ENCODE results near the gene METTL25.
"Not testable (repeated sequence)": the region's sequence is repeated elsewhere in the genome, so short reads cannot be mapped to it uniquely, and the experiment has no call there.

Gene METTL25, protein sequence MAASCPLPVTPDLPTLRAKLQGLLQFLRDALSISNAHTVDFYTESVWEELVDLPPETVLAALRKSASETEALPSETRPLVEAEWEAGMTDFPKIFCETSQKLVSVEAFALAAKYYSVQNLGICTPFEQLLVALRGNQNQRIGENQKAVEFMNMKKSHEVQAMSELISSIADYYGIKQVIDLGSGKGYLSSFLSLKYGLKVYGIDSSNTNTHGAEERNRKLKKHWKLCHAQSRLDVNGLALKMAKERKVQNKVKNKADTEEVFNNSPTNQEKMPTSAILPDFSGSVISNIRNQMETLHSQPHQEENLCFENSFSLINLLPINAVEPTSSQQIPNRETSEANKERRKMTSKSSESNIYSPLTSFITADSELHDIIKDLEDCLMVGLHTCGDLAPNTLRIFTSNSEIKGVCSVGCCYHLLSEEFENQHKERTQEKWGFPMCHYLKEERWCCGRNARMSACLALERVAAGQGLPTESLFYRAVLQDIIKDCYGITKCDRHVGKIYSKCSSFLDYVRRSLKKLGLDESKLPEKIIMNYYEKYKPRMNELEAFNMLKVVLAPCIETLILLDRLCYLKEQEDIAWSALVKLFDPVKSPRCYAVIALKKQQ

GRCh38 chr12:82358200-82359114 is at the start of gene METTL25, which contains the start of gene CCDC59:
Gene METTL25, plus strand, starts transcription at chr12:82358529. Its CDS starts 37 bp downstream, at chr12:82358566.
Gene CCDC59, minus strand, starts transcription at chr12:82358387. Its CDS starts 11 bp downstream, at chr12:82358376.
- peak; percentile 60 for FAIRE-seq

DNA sequence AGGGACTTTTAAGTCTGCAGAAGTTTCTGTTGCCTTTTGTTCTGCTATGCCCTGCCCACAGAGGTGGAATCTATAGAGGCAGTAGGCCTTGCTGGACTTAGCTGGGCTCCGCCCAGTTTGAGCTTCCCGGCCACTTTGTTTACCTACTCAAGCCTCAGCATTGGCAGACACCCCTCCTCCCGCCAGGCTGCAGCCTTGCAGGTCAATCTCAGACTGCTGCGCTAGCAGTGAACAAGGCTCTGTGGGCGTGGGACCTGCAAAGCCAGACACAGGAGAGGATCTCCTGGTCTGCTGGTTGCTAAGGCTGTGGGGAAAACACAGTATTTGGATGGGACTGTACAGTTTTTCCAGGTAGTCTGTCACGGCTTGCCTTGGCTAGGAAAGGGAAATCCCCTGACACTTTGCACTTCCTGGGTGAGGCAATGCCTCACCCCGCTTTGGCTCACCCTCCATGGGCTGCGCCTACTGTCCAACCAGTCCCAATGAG is 43.9 kb upstream of the METTL25 start:
- no peak for FAIRE-seq

DNA sequence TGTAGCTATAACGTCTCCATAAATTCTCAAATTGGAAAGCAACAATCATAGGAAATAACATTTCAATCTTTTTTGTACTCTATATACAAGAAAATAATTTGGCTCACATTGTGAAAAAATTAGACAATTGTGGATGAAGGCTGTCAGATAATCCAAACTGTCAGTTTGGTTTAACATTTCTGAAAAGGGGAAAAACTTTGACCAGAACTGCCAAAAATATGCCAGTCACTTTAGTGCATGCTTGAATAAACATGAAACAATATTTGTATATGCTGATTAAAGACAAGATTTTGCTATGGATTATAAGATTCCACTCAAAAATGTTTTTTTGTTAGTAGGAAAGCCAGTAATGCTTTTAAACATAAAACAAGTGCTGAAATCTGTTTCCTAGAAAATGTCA is 39.1 kb upstream of the METTL25 start:
- FAIRE-seq, result no peak

DNA sequence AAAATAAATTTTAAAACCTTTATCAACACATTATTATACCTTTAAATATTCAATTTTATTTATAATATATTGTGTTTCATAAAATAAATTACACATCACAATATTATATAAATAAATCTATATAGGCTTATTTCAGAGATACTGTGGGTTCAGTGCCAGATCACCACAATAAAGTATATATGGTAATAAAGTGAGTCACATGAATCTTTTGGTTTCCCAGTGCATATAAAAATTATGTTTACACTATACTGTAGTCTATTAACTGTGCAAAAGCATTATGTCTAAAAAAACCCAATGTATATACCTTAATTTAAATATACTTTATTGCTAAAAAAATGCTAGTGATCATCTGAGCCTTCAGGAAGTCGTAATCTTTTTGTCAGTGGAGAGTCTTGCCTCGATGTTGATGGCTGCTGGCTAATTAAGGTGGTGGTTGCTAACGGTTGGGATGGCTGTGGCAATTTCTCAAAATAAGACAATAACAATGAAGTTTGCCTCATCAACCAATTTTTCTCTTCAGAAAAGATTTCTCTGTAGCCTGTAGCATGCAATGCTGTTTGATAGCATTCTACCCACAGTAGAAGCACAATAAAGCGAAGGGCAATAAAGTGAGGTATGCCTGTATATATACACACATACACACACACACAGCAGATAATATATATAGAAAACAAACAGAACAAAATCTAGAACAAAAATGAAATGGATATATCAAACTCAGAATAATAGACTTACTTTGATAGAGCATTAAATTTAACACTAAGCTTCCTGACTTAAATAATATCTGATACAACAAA is 32.6 kb upstream of the METTL25 start:
- no peak for FAIRE-seq

DNA sequence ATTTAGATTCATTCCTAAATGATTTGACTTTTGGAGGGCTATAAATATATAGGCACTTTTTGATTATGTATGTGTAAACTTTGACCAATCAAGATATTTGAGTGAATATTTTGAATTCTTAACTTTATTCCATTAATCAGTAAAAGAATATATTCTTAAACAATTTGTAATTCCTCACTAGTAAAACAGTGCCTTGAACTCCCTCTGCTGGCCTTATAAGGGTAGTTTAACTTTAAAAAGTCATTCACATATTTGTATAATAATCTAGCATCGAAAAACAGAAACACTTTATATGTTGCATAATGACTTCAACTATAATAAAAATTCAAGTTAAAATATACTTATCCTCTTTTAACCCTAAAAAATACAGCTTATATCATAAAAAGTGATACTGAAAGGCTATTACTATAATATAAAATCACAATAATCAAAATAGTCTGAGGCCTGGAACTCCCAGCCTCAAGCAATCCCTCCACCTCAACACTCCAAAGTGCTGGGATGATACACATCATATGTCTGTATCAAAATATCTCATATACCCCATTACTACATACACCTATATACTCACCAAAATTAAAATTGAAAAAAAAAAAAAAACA is 31.3 kb upstream of the METTL25 start:
- FAIRE-seq, result peak; percentile 99

GRCh38 chr12:82327861-82328260 is 30.5 kb upstream of the METTL25 start:
- FAIRE-seq, result no peak

GRCh38 chr12:82329508-82329907 is 28.8 kb upstream of the METTL25 start:
- FAIRE-seq, result no peak

DNA sequence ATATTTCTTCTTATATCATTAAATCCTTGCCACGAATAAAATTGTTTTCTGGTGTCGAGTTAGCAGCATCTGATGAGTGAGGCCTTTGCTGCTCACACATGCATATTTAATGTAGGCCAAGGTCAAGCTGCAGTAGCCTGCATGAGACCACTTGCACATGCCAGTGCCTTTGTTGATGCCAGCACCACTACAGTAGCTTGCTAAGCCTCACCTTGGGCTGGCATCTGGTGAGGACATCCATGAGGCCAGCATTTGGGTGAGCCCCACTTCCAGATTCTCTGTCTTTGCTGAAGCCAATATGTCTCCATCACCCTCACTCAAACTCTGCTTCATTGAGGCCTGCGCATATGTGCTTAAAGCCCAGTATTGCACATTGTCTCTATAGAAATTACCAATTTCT is 8.2 kb upstream of the METTL25 start:
- FAIRE-seq, result no peak

- FAIRE-seq, result no peak
Measured at GRCh38 chr12:82351390-82351789, 6.9 kb upstream of the METTL25 start.

DNA sequence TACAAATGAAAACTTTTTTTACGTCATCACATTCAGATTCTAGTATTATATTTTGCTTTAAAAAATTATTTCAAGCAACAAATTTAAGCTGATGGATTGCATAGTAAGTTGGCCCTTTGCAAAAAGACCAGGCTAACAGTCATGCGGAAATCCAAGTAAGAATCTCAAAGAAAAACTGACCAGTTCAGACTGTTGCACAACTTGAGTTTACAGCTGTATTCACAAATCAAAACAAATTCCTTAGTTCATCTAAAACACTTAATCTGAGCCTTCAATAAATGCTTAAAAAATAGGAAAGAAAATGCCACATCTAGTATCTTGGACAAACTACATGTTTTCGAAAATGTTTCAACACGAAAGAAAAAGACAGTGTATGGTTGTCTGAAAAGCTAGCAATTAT is 989 bp upstream of the METTL25 start:
- FAIRE-seq, result peak; percentile 24

- no peak for FAIRE-seq
Measured at GRCh38 chr12:82357845-82358199, 507 bp upstream of the METTL25 start.

- FAIRE-seq, result no peak
Measured at GRCh38 chr12:82359115-82359478, 768 bp downstream of the METTL25 start.

DNA sequence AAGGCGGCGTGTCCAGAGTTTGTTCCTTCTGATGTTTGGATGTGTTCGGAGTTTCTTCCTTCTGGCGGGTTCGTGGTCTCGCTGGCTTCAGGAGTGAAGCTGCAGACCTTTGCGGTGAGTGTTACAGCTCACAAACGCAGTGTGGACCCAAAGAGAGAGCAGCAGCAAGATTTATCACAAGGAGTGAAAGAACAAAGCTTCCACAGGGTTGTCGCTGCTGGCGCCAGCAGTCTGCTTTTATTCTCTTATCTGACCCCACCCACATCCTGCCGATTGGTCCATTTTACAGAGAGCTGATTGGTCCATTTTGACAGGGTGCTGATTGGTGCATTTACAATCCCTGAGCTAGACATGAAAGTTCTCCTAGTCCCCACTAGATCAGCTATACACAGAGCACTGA is 2.5 kb downstream of the METTL25 start:
- FAIRE-seq, result not testable (repeated sequence)

GRCh38 chr12:82361461-82361915 is 3.2 kb downstream of the METTL25 start:
- no peak for FAIRE-seq

DNA sequence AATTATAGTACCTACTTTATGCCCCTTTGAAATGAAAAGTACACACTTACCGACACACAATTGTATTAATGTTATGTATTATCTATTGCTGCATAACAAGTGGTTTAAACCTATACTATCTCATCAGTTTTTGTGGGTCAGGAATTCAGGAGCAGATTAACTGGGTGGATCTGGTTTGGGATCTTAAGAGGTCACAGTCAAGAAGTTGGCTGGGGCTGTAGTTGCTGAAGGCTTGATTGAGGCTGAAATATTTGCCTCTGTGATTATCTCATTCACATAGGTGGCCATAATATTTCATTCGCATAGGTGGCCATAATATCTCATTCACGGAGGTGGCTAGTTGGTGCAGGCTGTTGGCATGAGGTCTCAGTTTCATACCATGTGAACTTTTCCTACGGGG is 5.7 kb downstream of the METTL25 start:
- no peak for FAIRE-seq

DNA sequence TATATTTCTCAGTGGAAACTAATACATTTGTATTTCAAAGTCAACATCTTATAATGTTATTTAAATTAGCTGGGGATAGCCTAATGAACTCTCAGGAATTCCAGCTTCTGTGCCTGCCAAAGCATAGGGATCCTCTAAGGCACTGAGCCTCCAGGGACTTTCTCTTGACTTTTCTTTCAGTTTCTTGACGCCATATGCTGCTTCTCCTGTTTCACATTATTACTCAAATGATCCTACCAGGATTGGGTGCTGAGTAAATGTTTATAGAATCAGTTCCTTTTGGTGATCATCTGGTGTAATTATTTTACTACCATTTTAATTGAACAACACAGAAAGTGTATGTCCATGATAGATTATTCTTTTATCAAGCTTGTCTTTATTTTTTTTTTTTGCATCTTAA is 7.9 kb downstream of the METTL25 start:
- FAIRE-seq, result peak; percentile 33

DNA sequence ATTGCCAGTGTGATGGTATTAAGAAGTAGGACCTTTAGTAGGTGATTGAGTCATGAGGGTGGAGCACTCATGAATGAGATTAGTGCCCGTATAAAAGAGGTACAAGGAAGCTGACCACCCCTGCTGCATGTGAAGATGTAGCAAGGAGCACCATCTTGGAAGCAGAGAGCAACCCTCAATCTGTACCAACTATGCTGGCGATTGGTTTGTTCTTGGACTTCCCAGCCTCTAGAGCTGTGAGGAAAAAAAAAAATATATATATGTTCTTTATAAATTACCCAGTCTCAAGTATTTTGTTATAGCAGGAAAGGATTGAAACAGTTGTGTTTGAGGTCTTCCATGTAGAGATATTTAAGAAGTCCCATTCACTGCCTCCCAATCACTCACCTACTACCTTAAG is 16.9 kb downstream of the METTL25 start:
- no peak for FAIRE-seq

DNA sequence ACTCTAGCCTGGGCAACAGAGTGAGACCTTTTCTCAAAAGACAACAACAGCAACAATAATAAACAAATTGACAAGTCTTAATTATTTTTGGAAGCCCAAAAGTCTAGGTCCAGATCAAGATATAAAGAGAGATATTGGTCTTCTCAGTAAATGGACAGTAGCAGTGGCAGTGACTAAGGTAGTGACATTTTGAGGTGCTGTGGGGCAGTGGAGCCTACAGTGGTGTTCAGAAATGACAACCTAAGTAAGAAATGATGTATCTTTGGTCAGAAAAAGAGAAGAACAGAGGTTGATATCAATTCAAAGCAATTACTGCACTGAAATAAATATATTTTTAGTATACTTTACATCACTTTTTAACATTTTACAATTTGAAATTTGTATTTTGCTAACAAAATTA is 20.7 kb downstream of the METTL25 start:
- FAIRE-seq, result no peak

DNA sequence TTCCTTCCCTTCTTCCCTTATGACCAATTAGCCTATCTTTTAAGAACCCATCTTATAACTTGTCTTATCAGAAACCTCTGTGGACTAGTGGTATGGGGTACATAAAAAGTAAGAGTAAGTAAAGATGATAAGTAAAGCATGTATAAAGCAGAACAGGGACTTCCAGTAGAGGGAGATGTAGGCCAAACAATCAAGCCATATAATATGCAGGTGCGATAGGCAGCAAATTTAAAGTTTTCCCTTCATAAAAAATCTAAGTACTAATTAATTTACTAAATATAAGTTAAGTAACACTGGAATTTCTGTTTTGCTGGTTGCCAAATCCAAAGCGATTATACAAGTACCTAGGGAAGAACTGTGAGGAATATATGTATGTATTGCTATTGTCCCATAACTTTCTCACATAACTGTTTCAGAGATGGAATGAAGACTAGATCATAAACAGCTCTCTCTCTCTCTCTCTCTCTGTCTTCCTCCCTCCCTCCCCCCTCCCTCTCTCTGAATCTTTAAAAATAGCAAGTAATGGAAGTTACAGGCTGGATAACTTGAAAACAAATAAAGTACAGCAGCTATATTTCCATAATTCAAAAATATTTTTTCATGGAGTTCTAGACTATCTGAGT is 25.7 kb downstream of the METTL25 start:
- FAIRE-seq, result peak; percentile 45

- FAIRE-seq, result no peak
Measured at GRCh38 chr12:82398879-82399278, 40.5 kb downstream of the METTL25 start.

DNA sequence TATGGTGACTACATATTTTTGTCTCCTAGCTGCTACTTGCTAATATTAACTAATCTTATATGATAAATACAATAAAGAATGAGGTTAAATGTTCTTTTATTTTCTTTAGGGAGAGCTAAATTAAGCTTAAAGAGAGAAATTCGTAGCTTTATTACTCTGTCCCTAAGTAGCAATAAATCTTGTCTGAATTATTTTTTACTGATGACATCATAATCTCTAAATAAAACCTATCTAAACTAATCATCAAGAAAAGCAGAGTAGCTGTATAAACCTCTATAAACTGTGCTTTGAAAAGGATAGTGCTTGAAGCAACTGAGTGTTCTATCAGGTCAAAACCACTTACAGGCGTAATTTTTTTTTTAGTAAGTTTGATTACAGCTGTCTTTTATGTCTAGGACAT is 42.5 kb downstream of the METTL25 start:
- peak; percentile 36 for FAIRE-seq
